GM19463 (cell line): Measurements from ENCODE around the gene TCOF1.

ENCODE experiments used
- ATAC-seq: cut with Tn5 transposase; IDR thresholded peaks from one replicate; pipeline ENCODE4 v1.9.1; 2021; ENCODE audit warnings: mild to moderate bottlenecking, moderate library complexity; ENCODE audit not compliant: unreplicated experiment

Gene TCOF1

GRCh38 chr5:150386024-150386855 is 28.7 kb downstream of the TCOF1 start:
- no peak for ATAC-seq

- ATAC-seq: no peak
These were observed 32.2 kb downstream of the TCOF1 start for GRCh38 chr5:150389531-150390266.

DNA sequence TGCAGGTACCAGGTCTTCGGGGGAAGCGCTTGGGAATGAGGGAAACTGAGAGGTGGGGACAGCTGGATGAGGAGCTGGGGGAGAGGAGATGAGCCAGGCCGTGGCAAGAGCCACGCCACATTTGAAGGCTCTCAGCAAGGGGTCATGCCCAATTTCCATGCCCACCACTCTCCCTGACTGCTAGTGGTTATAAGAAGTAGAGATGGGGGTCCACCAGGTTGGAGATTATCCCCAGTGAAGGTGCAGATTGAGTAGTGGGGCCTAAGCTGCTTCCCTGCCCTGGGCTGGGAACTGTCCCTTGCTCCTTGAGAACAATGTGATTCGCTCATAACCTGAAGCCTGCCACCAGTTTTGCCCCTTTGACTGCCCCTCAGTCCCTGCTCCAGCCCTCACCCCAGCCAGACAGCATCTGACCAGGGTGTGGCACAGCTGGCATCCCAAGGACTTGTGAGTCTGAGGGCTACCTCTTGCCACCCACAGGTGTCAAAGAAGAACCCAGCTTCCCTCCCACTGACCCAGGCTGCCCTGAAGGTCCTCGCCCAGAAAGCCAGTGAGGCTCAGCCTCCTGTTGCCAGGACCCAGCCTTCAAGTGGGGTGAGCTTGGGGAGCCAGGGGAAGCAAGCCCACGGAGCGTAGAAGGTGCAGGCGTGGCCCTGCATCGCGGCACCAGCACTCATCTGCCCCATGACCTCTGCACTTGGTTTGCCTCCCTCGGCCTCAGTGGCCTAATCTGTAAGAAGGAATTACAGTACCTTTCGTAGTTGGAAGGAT is 33.8 kb downstream of the TCOF1 start:
- no peak for ATAC-seq

- ATAC-seq: no peak
These were observed 34.5 kb downstream of the TCOF1 start for GRCh38 chr5:150391986-150392385.

GRCh38 chr5:150392680-150393079 is 35.2 kb downstream of the TCOF1 start:
- no peak for ATAC-seq

- ATAC-seq: no peak
These were observed 35.7 kb downstream of the TCOF1 start for GRCh38 chr5:150393096-150393645.

GRCh38 chr5:150394131-150394530 is 36.6 kb downstream of the TCOF1 start:
- peak; percentile 61 for ATAC-seq

GRCh38 chr5:150394912-150395687 is 37.6 kb downstream of the TCOF1 start:
- no peak for ATAC-seq

DNA sequence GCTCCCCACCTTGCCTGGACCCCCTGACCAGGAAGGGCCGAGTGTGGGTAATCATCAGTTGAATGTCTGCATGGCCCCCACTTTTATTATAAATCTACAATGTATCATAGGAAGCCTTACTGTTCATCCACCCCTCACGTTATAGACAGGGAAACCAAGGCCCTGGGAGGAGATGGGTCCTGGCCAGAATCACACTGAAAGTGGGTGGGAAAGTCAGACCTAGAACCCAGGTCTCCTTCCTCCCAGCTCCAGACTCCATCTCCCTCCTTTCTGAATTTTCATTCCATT is 38.1 kb downstream of the TCOF1 start:
- no peak for ATAC-seq

- no peak for ATAC-seq
These were observed 38.8 kb downstream of the TCOF1 start for GRCh38 chr5:150396267-150396666.

GRCh38 chr5:150397146-150397781 is 39.8 kb downstream of the TCOF1 start:
- no peak for ATAC-seq

- ATAC-seq: no peak
These were observed 40.6 kb downstream of the TCOF1 start for GRCh38 chr5:150397782-150398721.

- ATAC-seq: peak; percentile 47
These were observed 41.4 kb downstream of the TCOF1 start for GRCh38 chr5:150398722-150399523.

DNA sequence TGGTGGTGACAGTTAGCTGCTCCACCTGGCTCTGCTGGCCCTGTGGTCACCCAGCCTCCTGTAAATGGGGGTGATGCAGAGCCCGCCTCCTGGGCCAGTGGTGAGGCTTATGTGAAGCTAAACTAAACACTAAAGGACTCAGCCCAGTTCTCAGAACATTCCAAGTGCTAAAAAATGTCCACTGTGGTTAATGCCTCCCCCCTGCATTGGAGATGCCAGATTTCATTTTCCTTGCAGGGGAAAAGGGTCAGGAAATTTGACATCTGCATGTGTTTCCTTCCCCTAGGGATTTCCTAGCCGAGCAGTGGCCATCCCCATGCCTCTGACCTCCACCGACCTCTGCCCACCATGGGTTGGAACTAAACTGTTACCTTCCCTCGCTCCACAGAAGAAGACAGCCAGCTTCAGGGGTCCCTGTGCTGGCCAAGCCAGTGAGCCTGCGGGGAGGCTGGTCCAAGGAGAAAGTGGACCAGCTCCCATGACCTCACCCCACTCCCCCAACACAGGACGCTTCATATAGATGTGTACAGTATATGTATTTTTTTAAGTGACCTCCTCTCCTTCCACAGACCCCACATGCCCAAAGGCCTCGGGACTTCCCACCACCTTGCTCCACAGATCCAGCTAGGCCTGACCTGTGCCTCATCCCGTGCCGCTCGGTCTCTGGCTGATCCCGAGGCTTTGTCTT is 42.2 kb downstream of the TCOF1 start:
- ATAC-seq: peak; percentile 21

GRCh38 chr5:150400316-150401075 is 43.0 kb downstream of the TCOF1 start:
- no peak for ATAC-seq

DNA sequence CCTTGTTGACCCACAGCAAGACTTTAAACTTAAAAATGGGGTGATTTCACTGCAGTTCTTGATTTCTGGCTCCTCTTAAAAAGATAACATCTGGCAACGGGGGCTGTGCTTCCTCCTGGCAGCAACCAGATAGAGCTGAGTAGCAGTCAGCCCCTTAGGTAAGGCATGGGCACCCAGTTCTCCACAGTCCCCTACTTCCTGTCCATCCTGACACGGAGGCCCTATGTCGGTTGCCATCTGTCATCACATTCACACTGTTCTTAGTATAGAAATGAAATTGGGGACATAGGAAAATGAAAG is 43.5 kb downstream of the TCOF1 start:
- no peak for ATAC-seq
